ENCODE results near the gene MXRA7.

Gene MXRA7

DNA sequence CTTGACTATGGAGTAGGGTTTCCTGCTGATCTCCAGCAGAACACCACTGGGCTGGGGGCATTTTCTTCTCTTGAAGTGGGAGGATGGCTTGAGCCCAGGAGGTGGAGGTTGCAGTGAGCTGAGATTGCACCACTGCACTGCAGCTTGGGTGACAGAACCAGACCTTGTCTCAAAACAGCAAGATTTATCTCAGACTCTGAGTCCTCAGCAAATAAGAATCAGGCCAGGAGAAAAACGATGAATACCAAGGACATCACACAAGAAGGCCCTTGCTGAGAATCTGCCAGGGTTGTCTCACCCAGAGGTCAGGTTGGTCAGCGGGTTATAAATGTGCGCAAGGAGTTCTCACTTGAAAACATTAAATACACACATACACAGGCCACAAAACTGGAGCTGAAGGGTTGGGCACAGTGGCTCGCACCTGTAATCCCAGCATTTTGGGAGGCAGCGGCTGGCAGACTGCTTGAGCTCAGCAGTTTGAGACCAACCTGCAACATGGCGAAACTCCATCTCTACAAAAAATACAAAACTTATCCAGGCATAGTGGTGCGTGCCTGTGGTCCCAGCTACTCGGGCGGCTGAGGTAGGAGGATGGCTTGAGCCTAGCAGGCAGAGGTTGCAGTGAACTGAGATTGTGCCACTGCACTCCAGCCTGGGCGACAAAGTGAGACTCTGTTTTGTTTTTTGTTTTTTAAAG lies 7.7 kb downstream of the MXRA7 start:
- TF ChIP-seq CTCF (conservative IDR thresholded peaks at IDR 0.05; ENCODE audit: low read length) (no peak), EZH2phosphoT487 (IDR thresholded peaks at IDR 0.05; ENCODE audit: borderline replicate concordance) (no peak)
- Histone ChIP-seq H2AFZ (ENCODE audit: low read length) (no peak overlapping the region), H3K9ac (ENCODE audit: low read depth, low read length, poor library complexity, severe bottlenecking) (no peak overlapping the region), H3K9me2 (replicated peaks; ENCODE audit: low read depth, low read length) (no peaks in the 10 kb centered on the region), H3K4me2 (ENCODE audit: low read depth, low read length, poor library complexity, severe bottlenecking) (no peak overlapping the region), H3K4me3 (ENCODE audit: low read length, poor library complexity, severe bottlenecking) (no peak overlapping the region), H3K9me3 (ENCODE audit: insufficient read depth, low read depth, low read length) (no peaks in the 10 kb centered on the region), H3K27me3 (ENCODE audit: insufficient read depth, low read length, poor library complexity, severe bottlenecking) (no peaks in the 10 kb centered on the region), H3K79me2 (ENCODE audit: insufficient read depth, low read length) (no peaks in the 10 kb centered on the region), H3K4me1 (ENCODE audit: insufficient read depth, low read length, poor library complexity, severe bottlenecking) (no peaks in the 10 kb centered on the region), H4K20me1 (ENCODE audit: insufficient read depth, low read length, poor library complexity, severe bottlenecking) (no peaks in the 10 kb centered on the region), H3F3A (ENCODE audit: low read depth) (no peaks in the 10 kb centered on the region), H3K36me3 (ENCODE audit: insufficient read depth, low read length) (no peaks in the 10 kb centered on the region)

DNA sequence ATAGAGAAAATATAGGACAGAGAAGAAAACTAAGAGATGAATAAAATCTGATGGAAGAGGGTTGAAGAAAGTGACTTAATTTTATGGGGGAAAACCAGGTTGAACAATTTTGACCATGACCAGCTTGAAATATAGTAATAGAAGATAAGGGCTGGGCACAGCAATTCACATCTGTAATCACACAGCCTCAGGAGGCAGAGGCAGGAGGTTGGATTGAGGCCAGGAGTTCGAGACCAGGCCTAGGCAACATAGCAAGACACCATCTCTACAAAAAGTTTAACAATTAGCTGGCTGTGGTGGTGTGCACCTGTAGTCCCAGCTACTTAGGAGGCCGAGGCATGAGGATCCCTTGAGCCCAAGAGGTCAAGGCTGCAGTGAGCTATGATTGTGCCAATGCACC lies 8.7 kb downstream of the MXRA7 start:
- no peaks in the 10 kb centered on the region for H4K20me1 ChIP-seq (ENCODE audit: insufficient read depth, low read length, poor library complexity, severe bottlenecking)
- H3K79me2 ChIP-seq (ENCODE audit: insufficient read depth, low read length), result no peaks in the 10 kb centered on the region
- H3K36me3 ChIP-seq (ENCODE audit: insufficient read depth, low read length), result no peaks in the 10 kb centered on the region
- no peaks in the 10 kb centered on the region for H3K4me1 ChIP-seq (ENCODE audit: insufficient read depth, low read length, poor library complexity, severe bottlenecking)
- no peaks in the 10 kb centered on the region for H3K9me3 ChIP-seq (ENCODE audit: insufficient read depth, low read depth, low read length)
- H3K4me2 ChIP-seq (ENCODE audit: low read depth, low read length, poor library complexity, severe bottlenecking), result no peak overlapping the region
- no peak overlapping the region for H2AFZ ChIP-seq (ENCODE audit: low read length)
- no peak for TF ChIP-seq EZH2phosphoT487 (IDR thresholded peaks at IDR 0.05; ENCODE audit: borderline replicate concordance)
- no peak for TF ChIP-seq CTCF (conservative IDR thresholded peaks at IDR 0.05; ENCODE audit: low read length)
- no peak overlapping the region for H3K4me3 ChIP-seq (ENCODE audit: low read length, poor library complexity, severe bottlenecking)
- no peaks in the 10 kb centered on the region for H3K9me2 ChIP-seq (replicated peaks; ENCODE audit: low read depth, low read length)
- H3K9ac ChIP-seq (ENCODE audit: low read depth, low read length, poor library complexity, severe bottlenecking), result no peak overlapping the region
- H3K27me3 ChIP-seq (ENCODE audit: insufficient read depth, low read length, poor library complexity, severe bottlenecking), result no peaks in the 10 kb centered on the region
- no peaks in the 10 kb centered on the region for H3F3A ChIP-seq (ENCODE audit: low read depth)

GRCh38 chr17:76701471-76701967 lies 9.2 kb downstream of the MXRA7 start:
- H3K27me3 ChIP-seq (ENCODE audit: insufficient read depth, low read length, poor library complexity, severe bottlenecking), result no peaks in the 10 kb centered on the region
- no peaks in the 10 kb centered on the region for H3K9me3 ChIP-seq (ENCODE audit: insufficient read depth, low read depth, low read length)
- TF ChIP-seq EZH2phosphoT487 (IDR thresholded peaks at IDR 0.05; ENCODE audit: borderline replicate concordance), result no peak
- no peak for TF ChIP-seq CTCF (conservative IDR thresholded peaks at IDR 0.05; ENCODE audit: low read length)
- H3K4me1 ChIP-seq (ENCODE audit: insufficient read depth, low read length, poor library complexity, severe bottlenecking), result no peaks in the 10 kb centered on the region
- no peaks in the 10 kb centered on the region for H4K20me1 ChIP-seq (ENCODE audit: insufficient read depth, low read length, poor library complexity, severe bottlenecking)
- H3K4me2 ChIP-seq (ENCODE audit: low read depth, low read length, poor library complexity, severe bottlenecking), result no peak overlapping the region
- no peaks in the 10 kb centered on the region for H3K36me3 ChIP-seq (ENCODE audit: insufficient read depth, low read length)
- no peak overlapping the region for H2AFZ ChIP-seq (ENCODE audit: low read length)
- no peaks in the 10 kb centered on the region for H3K79me2 ChIP-seq (ENCODE audit: insufficient read depth, low read length)
- H3F3A ChIP-seq (ENCODE audit: low read depth), result no peaks in the 10 kb centered on the region
- no peak overlapping the region for H3K9ac ChIP-seq (ENCODE audit: low read depth, low read length, poor library complexity, severe bottlenecking)
- H3K9me2 ChIP-seq (replicated peaks; ENCODE audit: low read depth, low read length), result no peaks in the 10 kb centered on the region
- H3K4me3 ChIP-seq (ENCODE audit: low read length, poor library complexity, severe bottlenecking), result no peak overlapping the region
